Activated T-cell treated with anti-CD3 and anti-CD28 coated beads for 4 hours (primary cell): Measurements from ENCODE around the gene EFNA3.
"Not testable (repeated sequence)": the region's sequence is repeated elsewhere in the genome, so short reads cannot be mapped to it uniquely, and the experiment has no call there.

Experiments used
- DNase-seq: peaks from one replicate; pipeline ENCODE4 v3.0.0-alpha.2; 2020

EFNA3 gene

DNA sequence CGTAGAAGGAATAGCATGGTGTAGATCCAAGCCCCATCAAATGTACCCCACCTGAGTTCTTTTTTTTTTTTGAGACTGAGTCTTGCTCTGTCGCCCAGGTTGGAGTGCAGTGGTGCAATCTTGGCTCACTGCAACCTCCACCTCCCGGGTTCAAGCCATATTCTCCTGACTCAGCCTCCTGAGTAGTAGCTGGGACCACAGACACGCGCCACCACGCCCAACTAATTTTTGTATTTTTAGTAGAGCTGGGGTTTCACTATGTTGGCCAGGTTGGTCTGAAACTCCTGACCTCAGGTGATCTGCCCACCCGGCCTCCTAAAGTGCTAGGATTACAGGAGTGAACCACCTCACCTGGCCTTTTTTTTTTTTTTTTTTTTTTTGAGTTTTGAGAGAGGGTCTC lies 39.5 kb downstream of the EFNA3 start:
- not testable (repeated sequence) for DNase-seq

DNA sequence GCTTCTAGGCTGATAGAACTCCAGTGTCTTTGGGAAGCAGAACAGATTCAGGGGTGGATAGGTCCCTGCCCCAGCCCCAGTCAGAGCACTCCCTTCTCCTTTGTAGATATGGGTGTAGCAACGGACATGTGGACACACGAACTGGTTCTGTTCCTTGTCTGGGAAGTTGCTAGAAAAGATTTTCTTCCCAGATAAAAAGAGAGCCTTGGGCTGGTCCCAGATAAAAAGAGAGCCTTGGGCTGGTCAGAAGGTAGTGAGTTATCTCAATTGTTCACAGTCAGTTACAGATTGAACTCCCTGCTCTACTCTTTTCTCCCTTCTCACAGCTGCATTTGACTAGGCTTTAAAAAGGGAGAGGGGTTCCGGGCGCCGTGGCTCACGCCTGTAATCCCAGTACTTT lies 41.6 kb downstream of the EFNA3 start:
- no peak for DNase-seq

DNA sequence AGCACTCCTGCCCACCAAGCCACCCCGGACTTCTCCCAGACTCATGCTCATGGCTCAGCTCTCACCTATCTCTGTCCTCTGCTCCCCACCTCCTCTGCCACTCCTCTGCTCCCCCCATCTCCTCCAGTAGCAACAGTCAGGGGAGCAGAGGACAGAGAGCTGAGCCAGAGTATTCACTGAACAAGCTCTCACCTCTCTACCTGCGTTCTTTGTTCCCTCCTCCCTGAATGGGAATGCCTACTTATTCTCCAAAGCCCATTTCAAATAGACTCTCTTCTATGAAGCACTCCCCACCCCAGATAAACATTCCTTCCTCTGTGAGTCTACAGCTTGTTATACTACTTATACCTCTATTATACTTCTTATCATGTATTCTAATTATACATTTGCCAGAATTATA lies 42.6 kb downstream of the EFNA3 start:
- no peak for DNase-seq

DNA sequence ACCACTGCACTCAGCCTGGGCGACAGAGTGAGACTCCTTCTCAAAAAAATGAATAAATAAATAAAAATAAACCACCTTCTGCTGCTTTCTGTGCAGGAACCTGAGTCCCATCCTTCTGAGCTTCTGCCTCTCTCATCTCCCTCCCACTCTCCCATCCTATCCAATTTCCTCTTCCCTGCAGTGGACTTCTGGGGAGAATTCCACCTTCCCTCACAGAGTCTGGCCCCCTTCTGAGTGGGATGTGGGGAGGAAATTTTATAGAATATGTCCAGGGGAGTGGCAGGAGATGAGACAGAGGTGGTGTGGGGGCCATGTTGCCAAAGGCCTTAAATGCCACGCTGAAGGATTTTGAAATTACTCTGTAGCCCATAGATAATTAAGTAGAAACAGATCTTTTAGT lies 43.7 kb downstream of the EFNA3 start:
- no peak for DNase-seq

DNA sequence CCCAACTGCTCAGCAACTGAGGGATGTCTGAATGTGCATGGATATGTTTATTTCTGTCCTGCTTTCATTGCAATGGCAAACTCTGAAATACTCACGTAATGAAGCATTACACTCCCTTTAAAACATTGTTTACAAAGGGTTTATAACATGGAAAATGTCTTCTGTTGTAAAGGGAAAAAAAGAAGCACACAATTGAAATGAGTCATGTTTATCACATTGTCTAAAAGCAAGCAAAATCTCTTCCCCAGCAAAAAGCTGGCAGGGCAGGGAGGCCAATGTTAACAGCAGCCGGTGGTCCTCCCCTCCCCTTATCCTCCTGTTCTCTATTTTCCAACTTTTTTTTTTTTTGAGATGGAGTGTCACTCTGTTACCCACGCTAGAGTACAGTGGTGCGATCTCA lies 45.2 kb downstream of the EFNA3 start:
- DNase-seq: no peak

DNA sequence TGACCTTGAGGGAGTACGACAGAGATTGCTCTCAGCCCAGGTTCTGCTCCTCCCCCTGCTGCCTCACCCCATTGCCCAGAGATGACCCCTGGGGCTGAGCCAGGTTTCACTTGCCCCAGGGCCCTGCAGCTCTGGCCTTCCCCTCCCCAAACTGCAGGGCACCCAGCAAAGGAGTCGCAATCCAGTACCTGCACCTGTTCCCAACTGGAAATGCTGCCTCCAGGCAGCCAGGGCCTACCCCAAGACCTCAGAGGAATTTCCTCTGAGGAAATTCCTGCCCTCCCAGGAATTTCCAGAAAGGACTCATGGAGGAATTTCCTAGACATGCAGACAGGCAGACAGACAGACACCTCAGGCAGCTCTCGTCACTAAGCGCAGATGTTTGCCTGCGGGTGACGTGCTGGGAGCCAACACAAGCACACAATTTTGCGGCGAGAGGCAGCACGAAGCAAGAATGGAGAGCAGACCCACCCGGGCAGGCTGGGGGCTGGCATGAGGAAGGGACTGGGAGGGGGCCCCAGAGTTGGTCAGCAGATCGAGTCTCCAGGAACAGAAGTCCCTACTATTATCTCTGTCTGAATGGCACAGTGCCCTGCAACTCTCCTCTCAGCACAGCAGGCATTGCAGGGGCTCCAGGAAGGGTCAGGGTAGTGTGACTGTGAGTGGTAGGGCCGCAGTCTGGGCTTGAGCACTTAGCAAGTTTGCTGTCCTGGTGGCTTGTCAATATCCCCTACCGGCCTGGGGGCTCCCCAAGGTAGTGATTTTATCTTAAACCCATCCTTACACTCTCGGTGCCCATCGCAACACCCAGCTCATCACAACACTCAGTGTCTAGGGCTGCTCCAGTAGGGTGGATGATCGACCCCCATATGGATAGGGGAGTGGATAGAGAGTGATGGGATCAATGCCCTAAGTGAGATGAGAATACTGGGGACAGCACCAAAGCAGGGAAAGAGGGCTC lies 46.1 kb downstream of the EFNA3 start:
- no peak for DNase-seq

DNA sequence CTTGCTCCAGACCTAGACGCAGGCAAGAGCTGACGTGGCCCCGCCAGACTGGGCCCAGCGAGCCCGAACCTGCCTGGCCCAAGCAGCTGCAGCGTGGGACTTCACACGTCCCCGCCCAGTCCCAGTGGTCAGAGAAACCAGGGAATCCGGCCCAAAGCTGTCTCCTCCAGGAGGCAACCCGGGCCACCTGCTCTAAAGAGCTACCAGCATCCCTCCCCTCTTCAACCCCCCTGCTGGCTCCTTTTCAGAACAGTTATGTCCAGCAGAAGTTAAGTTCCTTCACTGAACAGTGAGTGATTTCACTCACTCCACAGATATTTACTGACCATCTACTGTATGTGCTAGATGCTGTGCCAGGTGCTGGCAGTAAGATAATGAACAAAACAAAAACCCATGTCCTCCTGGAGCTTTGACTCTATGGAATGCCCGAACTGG lies 46.9 kb downstream of the EFNA3 start:
- no peak for DNase-seq

DNA sequence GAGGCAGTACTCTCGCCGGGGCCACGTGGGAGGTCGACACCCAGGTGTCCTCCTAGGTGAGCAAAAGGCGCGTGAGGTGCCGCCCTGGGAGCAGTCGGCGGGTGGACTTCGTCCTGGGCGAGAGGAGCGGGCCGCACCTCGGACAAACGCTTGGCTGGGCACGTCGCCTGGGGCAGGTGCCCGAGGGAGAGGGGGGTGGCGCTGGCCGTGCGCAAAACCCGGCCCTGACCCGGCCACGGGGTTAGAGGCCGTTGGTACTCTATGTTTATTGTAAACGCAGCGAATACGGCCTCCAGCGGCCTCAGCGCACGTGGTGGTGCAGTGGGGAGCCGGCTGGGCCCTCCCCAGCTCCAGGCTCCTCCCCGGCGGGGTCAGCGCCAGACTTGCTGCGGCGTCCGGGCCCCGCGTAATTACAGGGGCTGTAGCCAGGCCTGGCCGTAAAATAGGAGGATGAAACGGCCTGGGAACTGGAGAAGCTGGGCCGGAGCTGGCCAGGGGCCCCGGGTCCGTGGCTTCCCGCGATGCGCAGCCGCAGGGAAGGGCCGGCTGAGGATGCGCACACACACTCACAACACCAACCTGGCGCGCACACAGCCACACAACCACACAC lies 47.4 kb downstream of the EFNA3 start:
- DNase-seq: no peak

DNA sequence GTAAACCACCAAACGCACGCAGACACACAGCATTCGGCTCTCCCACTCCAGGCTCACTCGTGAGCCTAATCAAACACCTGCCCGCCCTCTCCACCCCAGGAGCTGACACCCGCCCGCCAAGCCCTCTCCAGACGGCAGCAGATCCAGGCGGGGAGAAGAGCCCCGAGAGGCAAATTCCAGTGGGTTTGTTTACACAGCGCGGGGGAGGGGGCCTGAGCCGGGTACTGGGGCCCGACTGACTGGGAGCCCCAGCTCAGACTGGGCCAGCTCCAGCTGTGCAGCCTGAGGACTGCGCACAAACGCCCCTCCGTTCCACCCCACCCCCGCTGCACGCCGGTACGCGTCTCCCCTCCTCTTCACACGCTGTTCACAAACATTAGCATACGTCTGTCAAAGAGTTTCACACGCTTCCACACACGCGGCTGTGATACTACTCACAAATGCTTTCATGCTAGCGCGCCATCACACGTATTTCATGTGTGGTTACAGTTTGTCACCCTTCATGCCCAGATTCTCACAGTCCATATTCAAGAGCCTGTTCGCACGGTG lies 48.0 kb downstream of the EFNA3 start:
- DNase-seq: peak; percentile 16

DNA sequence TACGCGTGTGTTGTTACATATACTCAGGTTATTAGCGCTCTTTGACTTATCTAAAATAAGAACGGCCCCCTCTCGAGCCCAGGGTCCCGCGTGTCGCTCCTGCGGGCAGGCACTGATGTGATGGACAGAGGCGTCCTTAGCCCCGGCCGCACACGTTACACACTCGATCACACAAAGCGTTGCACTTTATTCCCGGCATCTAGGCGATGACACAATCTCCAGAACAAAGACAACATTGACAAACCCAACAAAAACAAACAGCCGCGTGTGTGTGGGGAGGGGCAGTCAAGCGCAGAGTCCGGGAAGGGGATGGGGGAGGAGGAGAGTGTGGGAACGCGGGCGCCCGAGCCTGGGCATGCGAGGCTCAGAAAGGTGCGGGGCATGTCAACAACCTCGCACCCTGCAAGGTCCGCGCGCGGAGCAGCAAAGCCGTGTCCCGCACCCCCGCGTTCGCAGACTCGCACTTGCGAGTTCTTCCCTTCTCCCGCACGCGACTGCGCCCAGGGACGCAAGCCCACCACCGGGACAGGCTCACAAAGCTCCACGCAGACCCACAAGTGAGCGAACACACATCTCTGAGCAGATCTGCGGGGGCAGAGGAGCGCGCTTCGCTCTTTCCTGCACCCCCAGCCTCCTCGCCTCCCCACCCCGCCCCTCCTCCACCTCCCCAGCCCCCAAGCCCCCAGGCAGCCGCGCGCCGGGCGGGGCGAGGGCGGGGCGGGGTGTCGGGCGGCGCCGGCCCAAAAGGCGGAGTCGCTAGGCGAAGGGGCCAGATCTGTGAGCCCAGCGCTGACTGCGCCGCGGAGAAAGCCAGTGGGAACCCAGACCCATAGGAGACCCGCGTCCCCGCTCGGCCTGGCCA lies 48.7 kb downstream of the EFNA3 start, which contains the start of gene EFNA1:
Gene EFNA1 (plus strand): TSS at position 772 of the 862 bp plus-strand sequence. CDS start 102 bp downstream, outside the sequence.
- peak; percentile 27 for DNase-seq

DNA sequence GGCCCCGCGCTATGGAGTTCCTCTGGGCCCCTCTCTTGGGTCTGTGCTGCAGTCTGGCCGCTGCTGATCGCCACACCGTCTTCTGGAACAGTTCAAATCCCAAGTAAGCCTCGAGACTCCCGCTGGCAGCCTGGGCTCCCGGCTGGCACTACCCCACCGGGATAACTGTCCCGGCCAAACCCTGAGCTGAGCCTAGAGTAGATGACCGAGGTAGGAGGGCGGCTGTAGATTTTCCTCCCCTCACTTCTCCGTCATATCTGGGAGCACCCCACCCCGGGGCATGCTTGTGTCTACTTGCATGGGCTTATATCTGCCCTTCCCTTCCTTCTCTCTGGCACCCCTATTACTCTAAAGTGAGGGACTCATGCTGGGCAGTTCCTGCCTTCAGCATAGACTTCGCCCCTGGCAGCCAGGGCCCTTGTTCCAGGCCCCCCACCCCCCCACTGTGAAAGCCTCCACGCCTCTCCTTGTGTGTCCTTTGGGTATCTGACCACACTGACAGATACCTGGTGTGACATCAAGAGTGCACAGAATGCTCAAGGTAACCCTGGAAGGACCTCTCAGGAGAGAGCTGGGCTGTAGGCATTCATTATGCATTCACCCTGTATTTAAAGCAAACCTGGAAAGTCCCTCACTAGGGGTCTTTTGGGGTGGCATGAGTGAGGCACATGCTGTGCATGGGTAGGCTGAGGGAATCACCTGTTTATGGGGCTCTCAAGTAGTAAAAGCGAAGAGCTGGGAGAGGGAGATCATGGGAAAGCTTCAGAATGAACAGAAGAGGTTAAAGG lies 49.5 kb downstream of the EFNA3 start:
- DNase-seq: no peak

DNA sequence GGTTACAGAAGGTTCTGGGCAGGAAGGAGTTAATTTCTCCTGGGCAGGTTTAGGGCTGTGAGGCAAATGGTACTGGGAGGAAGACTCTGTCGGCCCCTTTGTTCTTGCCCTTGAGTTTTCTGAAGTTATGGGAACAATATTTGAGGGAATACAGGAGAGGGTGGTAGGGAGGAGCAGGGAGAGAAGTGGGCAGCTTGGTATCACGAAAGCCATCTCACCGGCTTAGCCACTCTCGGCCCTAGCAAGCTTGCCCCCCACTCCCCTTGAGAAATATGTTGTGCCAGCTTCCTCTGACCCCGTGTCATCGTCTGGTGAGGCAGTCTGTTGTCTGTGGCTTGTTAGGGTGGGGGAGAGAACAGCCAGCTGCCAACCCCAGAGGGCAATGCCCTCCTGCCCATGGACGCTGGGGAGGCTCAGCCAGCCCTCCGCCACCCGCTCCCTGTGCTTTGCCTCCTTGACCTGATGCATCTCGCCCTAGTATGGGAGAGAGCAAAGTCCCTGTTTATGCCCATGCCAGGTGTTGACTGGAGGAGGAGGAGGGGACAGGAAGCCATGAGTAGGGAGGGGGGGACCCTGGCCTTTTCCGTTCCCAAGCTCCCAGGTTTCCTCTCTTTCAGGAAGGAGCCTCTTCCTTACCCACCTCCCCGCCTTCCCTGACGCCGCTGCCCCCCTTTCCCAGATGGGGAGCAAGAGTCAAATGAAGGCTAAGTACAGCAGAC lies 50.3 kb downstream of the EFNA3 start:
- DNase-seq: no peak

DNA sequence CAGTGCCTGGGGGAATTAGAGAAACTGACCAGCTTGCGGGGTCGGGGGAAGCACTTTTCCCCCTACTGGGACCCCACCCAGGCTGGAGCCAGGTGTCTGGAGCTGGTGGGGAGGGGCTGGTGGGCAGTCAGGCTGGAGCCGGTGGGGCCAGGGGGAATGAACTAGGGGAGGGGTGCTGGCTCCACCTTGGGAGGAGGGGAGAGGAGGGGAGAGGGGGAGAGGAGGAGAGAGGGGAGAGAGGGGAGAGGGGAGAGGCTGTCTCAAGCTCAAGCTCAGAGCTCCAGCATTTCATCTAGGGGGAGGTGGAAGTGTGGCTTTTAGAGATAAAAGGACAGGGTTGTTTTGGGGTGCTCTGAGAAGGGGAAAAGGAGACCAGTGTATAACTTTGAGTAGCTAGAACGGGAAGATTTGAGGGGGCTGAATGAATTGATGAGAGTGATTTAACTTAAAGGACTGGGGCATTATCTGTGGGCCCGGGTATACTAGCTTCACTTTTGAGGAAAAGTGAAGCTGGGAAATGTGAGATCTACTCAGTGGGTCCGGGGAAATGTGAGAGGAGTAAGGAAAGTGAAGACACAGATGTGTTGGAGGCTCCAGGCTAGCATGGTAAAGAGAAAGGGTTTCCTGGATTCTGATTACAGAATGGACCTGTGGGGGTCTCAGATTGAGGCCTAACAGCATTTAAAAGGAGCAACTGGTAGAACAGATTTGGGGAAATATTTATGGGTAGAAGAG lies 51.8 kb downstream of the EFNA3 start:
- no peak for DNase-seq

DNA sequence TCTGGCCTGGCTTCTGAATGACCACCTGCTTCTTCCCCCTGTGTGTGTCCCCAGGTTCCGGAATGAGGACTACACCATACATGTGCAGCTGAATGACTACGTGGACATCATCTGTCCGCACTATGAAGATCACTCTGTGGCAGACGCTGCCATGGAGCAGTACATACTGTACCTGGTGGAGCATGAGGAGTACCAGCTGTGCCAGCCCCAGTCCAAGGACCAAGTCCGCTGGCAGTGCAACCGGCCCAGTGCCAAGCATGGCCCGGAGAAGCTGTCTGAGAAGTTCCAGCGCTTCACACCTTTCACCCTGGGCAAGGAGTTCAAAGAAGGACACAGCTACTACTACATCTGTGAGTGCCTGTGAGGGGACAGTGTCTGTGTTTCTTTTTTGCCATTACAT lies 52.6 kb downstream of the EFNA3 start:
- DNase-seq: no peak

DNA sequence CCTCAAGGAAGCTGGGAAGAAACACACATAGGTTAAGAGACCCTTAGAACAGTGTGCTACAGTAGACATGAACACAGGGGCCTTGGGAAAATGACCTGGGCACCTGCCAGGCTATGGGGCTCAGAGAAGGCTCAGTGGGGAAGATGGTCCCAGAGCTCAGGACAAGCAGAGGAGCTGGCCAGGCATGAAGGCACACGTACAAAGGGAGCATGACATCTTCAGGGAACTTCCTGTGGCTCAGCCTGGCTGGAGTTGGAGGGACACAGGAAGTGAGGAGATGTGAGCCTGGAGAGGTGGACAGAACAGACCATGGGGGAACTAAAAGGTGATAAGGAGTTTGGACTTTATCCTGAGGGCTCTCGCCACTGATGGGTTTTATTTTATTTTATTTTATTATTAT lies 53.2 kb downstream of the EFNA3 start:
- no peak for DNase-seq

DNA sequence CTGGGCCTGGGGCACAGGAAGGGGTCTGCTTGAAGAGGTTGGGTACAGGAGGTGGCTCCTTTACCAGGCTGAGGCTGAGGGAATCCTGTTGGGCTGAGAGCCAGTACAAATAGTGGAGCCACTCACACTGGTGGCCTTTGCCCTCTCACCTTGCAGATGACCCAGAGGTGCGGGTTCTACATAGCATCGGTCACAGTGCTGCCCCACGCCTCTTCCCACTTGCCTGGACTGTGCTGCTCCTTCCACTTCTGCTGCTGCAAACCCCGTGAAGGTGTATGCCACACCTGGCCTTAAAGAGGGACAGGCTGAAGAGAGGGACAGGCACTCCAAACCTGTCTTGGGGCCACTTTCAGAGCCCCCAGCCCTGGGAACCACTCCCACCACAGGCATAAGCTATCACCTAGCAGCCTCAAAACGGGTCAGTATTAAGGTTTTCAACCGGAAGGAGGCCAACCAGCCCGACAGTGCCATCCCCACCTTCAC lies 55.2 kb downstream of the EFNA3 start:
- no peak for DNase-seq

DNA sequence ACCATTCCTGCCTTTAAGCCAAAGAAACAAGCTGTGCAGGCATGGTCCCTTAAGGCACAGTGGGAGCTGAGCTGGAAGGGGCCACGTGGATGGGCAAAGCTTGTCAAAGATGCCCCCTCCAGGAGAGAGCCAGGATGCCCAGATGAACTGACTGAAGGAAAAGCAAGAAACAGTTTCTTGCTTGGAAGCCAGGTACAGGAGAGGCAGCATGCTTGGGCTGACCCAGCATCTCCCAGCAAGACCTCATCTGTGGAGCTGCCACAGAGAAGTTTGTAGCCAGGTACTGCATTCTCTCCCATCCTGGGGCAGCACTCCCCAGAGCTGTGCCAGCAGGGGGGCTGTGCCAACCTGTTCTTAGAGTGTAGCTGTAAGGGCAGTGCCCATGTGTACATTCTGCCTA lies 55.7 kb downstream of the EFNA3 start:
- DNase-seq: no peak

DNA sequence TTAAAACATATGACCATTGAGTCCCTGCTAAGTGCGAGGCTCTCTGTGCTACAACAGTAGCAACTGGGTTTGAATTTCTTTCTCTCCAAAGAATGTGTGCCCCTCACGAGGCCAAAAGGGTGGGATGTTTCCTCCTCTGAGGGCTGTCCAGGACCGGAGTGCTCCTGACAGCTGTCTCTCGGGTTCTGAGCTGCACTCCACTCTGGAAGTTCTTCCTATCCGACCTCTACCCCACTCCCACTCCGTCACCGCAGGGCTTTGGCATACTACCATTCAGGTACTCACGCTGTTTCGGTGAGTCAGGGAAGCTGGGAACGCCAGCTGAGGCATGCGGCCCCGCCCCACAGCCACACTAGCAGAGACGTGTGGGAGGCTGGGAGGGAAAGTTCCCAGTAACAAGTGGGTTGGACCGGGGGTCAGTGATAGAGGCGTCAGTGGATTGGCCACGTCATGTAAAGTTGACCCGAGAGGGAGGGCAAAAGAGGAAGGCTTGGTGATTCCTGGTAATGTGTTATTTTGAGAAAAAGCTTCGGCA lies 56.3 kb downstream of the EFNA3 start:
- DNase-seq: peak; percentile 60

DNA sequence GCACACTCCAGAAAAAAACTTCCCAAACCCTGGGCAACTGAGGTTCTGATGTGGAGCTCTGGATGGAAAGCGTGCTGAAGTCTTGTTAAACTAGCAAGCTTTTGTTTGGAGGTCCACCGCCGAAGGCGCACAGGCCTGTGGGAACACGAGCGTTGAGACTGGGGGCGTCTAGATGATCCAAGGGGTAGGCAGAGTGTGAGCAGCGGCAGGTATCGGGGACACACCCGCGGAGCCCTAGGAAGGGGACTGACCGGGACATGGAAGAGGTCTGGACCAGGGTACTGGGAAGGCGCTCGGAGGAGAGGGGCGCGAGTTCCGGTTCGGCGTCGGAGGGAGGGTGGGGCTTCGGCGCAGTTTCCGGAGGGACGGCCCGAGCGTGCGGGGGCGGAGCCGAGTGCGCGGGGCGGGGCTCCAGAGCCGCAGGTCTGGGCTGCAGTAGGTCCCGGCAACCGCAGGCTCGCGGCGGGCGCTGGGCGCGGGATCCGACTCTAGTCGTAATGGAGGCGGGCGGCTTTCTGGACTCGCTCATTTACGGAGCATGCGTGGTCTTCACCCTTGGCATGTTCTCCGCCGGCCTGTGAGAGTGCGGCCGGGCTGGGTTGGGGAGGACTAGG lies 56.9 kb downstream of the EFNA3 start, which contains the start of gene SLC50A1:
Gene SLC50A1 (plus strand): TSS at position 438 of the 614 bp plus-strand sequence. CDS start 60 bp downstream, at position 498.
- peak; percentile 86 for DNase-seq

DNA sequence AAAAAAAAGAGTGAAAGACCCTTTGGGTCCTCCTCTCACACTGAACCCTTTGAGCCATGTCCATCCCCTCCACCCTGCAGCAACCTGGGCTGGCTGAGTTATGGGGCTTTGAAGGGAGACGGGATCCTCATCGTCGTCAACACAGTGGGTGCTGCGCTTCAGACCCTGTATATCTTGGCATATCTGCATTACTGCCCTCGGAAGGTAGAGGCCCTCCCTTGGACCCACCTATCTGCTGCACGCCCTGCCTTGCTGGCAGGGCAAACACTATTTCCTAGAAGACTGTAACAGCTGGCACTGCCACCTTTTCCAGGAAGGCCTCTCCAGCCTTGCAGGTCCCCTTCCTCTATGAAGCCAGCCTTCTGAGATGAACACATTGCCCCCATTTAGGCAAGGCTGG lies 58.1 kb downstream of the EFNA3 start:
- DNase-seq: no peak
